K562 (cell line): Measurements from ENCODE around the gene ST7. TPM values are rescaled to one million over a fixed set of nuclear protein-coding genes. Genes with fewer than 3 reads are reported as not detected.

Experiments used
- ATF4 ChIP-seq: fragments of 450-650 bp; formaldehyde crosslinking; IDR thresholded peaks from 2 replicates; pipeline ENCODE4 v1.4.0; 2022; ENCODE audit warnings: mild to moderate bottlenecking, moderate library complexity
- CBX1 ChIP-seq: sonication (generic); IDR thresholded peaks from 2 replicates; pipeline ENCODE4 v1.6.1; 2016; ENCODE audit warnings: antibody characterized with exemption, low read depth, mild to moderate bottlenecking
- DPF2 ChIP-seq: fragments of 450-650 bp; IDR thresholded peaks from 2 replicates; pipeline ENCODE4 v1.6.1; 2016
- ESRRA ChIP-seq: fragments of 450-650 bp; IDR thresholded peaks from 2 replicates; pipeline ENCODE4 v1.6.1; 2014; ENCODE audit warnings: low read depth, mild to moderate bottlenecking, moderate library complexity, borderline replicate concordance
- EZH2 ChIP-seq: IDR thresholded peaks from 2 replicates; pipeline ENCODE4 v1.6.1; 2012; ENCODE audit warnings: low read depth, mild to moderate bottlenecking, inconsistent platforms, low read length, borderline replicate concordance
- IFI16 ChIP-seq: fragments of 250-450 bp; sonication (Bioruptor Pico); IDR thresholded peaks from 2 replicates; pipeline ENCODE4 v2.1.2; 2022; ENCODE audit warnings: mild to moderate bottlenecking, inconsistent platforms
- NR4A1 ChIP-seq, 2 experiments: fragments of 250-450 bp in 1 of 2; fragments of 450-650 bp in 1 of 2; sonication (Bioruptor Pico) in 1 of 2; IDR thresholded peaks; 2 replicates each; pipeline versions ENCODE4 v1.4.0 to v1.6.1; 2016 to 2020; ENCODE audit warnings: mild to moderate bottlenecking in 2 of 2, missing compliant biosample characterization in 1 of 2, missing genetic modification characterization in 1 of 2, moderate library complexity in 1 of 2
- PCBP1 ChIP-seq: fragments of 200-400 bp; formaldehyde crosslinking; IDR thresholded peaks from 2 replicates; pipeline ENCODE4 v1.6.1; 2018; ENCODE audit warnings: mild to moderate bottlenecking, low read depth, low read length; ENCODE audit not compliant: poor library complexity, severe bottlenecking
- PHB ChIP-seq: fragments of 250-450 bp; sonication (Bioruptor Pico); IDR thresholded peaks from 2 replicates; pipeline ENCODE4 v1.5.0; 2021
- RHOXF2B ChIP-seq: fragments of 250-450 bp; sonication (Bioruptor Pico); conservative IDR thresholded peaks from 2 replicates; pipeline ENCODE4 v1.5.1; 2021
- TCFL5 ChIP-seq: fragments of 250-450 bp; sonication (Bioruptor Pico); conservative IDR thresholded peaks from 2 replicates; pipeline ENCODE4 v1.6.1; 2021; ENCODE audit warnings: mild to moderate bottlenecking, moderate library complexity, matching md5 sums
- ZNF408 ChIP-seq: fragments of 250-450 bp; sonication (Bioruptor Pico); IDR thresholded peaks from 2 replicates; pipeline ENCODE4 v1.4.0; 2020; ENCODE audit warnings: low read depth, mild to moderate bottlenecking, moderate library complexity
- ZNF644 ChIP-seq: fragments of 200-800 bp; sonication (Bioruptor generic); IDR thresholded peaks from 2 replicates; pipeline ENCODE4 v1.6.1; 2016; ENCODE audit warnings: low read depth, missing genetic modification characterization, missing compliant biosample characterization
- ZNF707 ChIP-seq: fragments of 250-450 bp; sonication (Bioruptor Pico); conservative IDR thresholded peaks from 2 replicates; pipeline ENCODE4 v1.8.0; 2022; ENCODE audit warnings: inconsistent platforms, mild to moderate bottlenecking, moderate library complexity
- ZNF764 ChIP-seq: fragments of 250-450 bp; sonication (Bioruptor Pico); IDR thresholded peaks from 2 replicates; pipeline ENCODE4 v1.4.0; 2020; ENCODE audit warnings: low read depth, mild to moderate bottlenecking, moderate library complexity
- polyA plus RNA-seq, 8 experiments: library from polyadenylated mRNA; depleted of rRNA in 4 of 8; stranded (reverse) in 5 of 8; unstranded in 3 of 8; fragments of >200 nt; fragmentation: Nextera tagmentation in 2 of 8; fragmentation: Illumina TruSeq in 1 of 8; extraction: Ambion mirVana in 2 of 8; extraction: Trizol in 1 of 8; gene quantifications; 2 replicates each; pipeline versions ENCODE4 v1.2.1 to v1.2.3, GENCODE V29; 2011 to 2014; ENCODE audit warnings: inconsistent platforms in 1 of 8, missing spikeins in 1 of 8
- total RNA-seq, 7 experiments: library from RNA; depleted of rRNA in 6 of 7; stranded (reverse); fragments of >200 nt in 6 of 7; fragmentation: Illumina TruSeq in 2 of 7; extraction: Trizol in 2 of 7; gene quantifications; 2 replicates each; pipeline versions ENCODE4 v1.2.1 to v1.2.3, GENCODE V29; 2011 to 2021; ENCODE audit warnings: low replicate concordance in 1 of 7
- TF ChIP-seq, protein P1 (sequence below): fragments of 450-650 bp; IDR thresholded peaks from 2 replicates; pipeline ENCODE4 v1.6.1; 2016; ENCODE audit warnings: mild to moderate bottlenecking, moderate library complexity

Gene ST7
- total and polyA plus RNA-seq, 9 of the 15 experiments (the other 6 are each of a cell fraction or from before 2014, with no cell fraction given), result 23.9 to 56.3 (median 36.9) TPM

DNA sequence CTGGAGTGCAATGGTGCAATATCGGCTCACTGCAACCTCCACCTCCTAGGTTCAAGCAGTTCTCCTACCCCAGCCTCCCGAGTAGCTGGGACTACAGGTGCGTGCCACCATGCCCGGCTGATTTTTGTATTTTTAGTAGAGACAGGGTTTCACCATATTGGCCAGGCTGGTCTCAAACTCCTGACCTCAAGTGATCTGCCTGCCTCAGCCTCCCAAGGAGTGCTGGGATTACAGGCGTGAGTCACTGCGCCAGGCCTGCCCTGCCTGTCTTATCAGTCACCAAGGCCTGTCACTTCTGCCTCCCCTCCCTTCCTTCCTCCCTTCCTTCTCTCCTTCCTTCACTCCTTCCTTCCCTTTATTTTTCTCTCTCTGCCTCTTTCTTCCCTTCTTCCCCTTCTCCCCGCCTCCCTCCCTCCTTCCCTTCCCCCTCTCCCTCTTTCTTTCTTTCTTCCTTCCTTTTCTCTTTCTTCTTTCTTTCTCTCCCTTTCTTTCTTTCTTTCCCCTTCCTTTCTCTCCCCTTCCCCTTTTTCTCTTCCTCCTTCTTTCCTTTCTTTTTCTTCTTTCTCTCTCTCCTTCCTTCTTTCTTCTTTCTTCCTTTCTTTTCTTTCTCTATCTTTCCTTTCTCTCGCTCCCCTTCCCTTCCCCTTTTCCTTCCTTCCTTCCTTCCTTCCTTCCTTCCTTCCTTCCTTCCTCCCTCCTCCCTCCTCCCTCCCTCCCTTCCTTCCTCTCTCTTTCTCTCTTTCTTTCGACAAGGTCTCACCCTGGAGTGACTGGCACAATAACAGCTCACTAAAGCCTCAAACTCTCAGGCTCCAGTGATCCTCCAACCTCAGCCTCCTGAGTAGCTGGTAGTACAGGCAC is 3.1 kb upstream of the ST7 start (continued):
- TF ChIP-seq, protein P1, sequence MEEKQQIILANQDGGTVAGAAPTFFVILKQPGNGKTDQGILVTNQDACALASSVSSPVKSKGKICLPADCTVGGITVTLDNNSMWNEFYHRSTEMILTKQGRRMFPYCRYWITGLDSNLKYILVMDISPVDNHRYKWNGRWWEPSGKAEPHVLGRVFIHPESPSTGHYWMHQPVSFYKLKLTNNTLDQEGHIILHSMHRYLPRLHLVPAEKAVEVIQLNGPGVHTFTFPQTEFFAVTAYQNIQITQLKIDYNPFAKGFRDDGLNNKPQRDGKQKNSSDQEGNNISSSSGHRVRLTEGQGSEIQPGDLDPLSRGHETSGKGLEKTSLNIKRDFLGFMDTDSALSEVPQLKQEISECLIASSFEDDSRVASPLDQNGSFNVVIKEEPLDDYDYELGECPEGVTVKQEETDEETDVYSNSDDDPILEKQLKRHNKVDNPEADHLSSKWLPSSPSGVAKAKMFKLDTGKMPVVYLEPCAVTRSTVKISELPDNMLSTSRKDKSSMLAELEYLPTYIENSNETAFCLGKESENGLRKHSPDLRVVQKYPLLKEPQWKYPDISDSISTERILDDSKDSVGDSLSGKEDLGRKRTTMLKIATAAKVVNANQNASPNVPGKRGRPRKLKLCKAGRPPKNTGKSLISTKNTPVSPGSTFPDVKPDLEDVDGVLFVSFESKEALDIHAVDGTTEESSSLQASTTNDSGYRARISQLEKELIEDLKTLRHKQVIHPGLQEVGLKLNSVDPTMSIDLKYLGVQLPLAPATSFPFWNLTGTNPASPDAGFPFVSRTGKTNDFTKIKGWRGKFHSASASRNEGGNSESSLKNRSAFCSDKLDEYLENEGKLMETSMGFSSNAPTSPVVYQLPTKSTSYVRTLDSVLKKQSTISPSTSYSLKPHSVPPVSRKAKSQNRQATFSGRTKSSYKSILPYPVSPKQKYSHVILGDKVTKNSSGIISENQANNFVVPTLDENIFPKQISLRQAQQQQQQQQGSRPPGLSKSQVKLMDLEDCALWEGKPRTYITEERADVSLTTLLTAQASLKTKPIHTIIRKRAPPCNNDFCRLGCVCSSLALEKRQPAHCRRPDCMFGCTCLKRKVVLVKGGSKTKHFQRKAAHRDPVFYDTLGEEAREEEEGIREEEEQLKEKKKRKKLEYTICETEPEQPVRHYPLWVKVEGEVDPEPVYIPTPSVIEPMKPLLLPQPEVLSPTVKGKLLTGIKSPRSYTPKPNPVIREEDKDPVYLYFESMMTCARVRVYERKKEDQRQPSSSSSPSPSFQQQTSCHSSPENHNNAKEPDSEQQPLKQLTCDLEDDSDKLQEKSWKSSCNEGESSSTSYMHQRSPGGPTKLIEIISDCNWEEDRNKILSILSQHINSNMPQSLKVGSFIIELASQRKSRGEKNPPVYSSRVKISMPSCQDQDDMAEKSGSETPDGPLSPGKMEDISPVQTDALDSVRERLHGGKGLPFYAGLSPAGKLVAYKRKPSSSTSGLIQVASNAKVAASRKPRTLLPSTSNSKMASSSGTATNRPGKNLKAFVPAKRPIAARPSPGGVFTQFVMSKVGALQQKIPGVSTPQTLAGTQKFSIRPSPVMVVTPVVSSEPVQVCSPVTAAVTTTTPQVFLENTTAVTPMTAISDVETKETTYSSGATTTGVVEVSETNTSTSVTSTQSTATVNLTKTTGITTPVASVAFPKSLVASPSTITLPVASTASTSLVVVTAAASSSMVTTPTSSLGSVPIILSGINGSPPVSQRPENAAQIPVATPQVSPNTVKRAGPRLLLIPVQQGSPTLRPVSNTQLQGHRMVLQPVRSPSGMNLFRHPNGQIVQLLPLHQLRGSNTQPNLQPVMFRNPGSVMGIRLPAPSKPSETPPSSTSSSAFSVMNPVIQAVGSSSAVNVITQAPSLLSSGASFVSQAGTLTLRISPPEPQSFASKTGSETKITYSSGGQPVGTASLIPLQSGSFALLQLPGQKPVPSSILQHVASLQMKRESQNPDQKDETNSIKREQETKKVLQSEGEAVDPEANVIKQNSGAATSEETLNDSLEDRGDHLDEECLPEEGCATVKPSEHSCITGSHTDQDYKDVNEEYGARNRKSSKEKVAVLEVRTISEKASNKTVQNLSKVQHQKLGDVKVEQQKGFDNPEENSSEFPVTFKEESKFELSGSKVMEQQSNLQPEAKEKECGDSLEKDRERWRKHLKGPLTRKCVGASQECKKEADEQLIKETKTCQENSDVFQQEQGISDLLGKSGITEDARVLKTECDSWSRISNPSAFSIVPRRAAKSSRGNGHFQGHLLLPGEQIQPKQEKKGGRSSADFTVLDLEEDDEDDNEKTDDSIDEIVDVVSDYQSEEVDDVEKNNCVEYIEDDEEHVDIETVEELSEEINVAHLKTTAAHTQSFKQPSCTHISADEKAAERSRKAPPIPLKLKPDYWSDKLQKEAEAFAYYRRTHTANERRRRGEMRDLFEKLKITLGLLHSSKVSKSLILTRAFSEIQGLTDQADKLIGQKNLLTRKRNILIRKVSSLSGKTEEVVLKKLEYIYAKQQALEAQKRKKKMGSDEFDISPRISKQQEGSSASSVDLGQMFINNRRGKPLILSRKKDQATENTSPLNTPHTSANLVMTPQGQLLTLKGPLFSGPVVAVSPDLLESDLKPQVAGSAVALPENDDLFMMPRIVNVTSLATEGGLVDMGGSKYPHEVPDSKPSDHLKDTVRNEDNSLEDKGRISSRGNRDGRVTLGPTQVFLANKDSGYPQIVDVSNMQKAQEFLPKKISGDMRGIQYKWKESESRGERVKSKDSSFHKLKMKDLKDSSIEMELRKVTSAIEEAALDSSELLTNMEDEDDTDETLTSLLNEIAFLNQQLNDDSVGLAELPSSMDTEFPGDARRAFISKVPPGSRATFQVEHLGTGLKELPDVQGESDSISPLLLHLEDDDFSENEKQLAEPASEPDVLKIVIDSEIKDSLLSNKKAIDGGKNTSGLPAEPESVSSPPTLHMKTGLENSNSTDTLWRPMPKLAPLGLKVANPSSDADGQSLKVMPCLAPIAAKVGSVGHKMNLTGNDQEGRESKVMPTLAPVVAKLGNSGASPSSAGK, result peak; percentile 37
- TF ChIP-seq ZNF408 (CRISPR knock-in tag) (no peak), NR4A1 (CRISPR knock-in tag; IDR thresholded peaks at IDR 0.05) (no peak; the same call in 1 of the 2 replicates), NR4A1 (tag; IDR thresholded peaks at IDR 0.05) (peak; percentile 76; the same call in 1 of the 2 replicates), CBX1 (no peak), EZH2 (no peak), ZNF707 (CRISPR knock-in tag) (no peak), ZNF764 (CRISPR knock-in tag) (no peak), IFI16 (no peak), ATF4 (no peak), ESRRA (no peak), DPF2 (peak; percentile 100), TCFL5 (no peak), ZNF644 (tag) (no peak), PHB (CRISPR knock-in tag) (no peak), PCBP1 (no peak), RHOXF2B (CRISPR knock-in tag) (no peak)
